Vagina (tissue), 2 donors: ENCODE results near the gene MFSD12.

ENCODE experiments used
- POLR2A ChIP-seq, 2 donors: fragments of 450-650 bp; IDR thresholded peaks; one replicate each; pipeline ENCODE4 v1.6.1; 2017; ENCODE audit warnings: antibody characterized with exemption in 2 of 2, mild to moderate bottlenecking in 2 of 2, moderate library complexity in 2 of 2
- TF ChIP-seq, protein P1 (sequence below), 3 experiments: fragments of 450-650 bp in 2 of 3; fragments of 200-600 bp in 1 of 3; sonication (generic) in 1 of 3; IDR thresholded peaks; one replicate each; pipeline ENCODE4 v1.5.1; 2017 to 2019; ENCODE audit warnings: antibody characterized with exemption in 3 of 3, mild to moderate bottlenecking in 2 of 3, moderate library complexity in 2 of 3

DNA sequence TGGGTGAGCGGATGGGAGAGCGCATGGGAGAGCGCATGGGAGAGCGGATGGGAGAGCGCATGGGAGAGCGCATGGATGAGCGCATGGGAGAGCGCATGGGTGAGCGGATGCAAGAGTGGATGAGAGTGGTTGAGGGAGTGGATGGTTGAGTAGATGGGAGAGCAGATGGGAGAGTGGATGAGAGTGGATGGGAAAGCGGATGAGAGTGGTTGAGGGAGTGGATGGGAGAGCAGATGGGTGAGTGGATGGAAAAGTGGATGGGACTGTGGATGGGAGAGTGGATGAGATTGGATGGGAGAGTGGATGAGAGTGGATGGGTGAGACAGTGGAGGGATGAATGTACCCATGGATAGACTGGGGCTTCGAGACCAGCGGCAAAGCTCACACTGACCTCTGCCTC is 27.0 kb downstream of the MFSD12 start:
- TF ChIP-seq, protein P1, sequence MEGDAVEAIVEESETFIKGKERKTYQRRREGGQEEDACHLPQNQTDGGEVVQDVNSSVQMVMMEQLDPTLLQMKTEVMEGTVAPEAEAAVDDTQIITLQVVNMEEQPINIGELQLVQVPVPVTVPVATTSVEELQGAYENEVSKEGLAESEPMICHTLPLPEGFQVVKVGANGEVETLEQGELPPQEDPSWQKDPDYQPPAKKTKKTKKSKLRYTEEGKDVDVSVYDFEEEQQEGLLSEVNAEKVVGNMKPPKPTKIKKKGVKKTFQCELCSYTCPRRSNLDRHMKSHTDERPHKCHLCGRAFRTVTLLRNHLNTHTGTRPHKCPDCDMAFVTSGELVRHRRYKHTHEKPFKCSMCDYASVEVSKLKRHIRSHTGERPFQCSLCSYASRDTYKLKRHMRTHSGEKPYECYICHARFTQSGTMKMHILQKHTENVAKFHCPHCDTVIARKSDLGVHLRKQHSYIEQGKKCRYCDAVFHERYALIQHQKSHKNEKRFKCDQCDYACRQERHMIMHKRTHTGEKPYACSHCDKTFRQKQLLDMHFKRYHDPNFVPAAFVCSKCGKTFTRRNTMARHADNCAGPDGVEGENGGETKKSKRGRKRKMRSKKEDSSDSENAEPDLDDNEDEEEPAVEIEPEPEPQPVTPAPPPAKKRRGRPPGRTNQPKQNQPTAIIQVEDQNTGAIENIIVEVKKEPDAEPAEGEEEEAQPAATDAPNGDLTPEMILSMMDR (IDR thresholded peaks at IDR 0.05) = no peak
- TF ChIP-seq POLR2A (IDR thresholded peaks at IDR 0.05) = no peak
